ENCODE data around the gene CPLX3.

- TF ChIP-seq POLR2A (IDR thresholded peaks at IDR 0.05; ENCODE audit: low read depth, low read length) (no peak), TAF1 (IDR thresholded peaks at IDR 0.05; ENCODE audit: borderline replicate concordance, low read depth, low read length) (no peak)
These were observed 6.4 kb upstream of the CPLX3 start for GRCh38 chr15:74820056-74820455.

All from GM12892 (cell line).